Measurements from ENCODE around the gene LGSN.
"Not testable (repeated sequence)": the region's sequence is repeated elsewhere in the genome, so short reads cannot be mapped to it uniquely, and the experiment has no call there.

LGSN gene

GRCh38 chr6:63236398-63236817 is 83.4 kb downstream of the LGSN start:
- ChIA-PET POLR2A (no interaction called here), CTCF (no interaction called here)
- TF ChIP-seq CTCF (IDR thresholded peaks at IDR 0.05; ENCODE audit: insufficient read depth, low read length, missing control alignments) = no peak
- H3K4me3 ChIP-seq (ENCODE audit: low read depth, low read length) = no peak overlapping the region
- no peak for DNase-seq (ENCODE audit: low read depth, low spot score)

- CTCF ChIA-PET; DNase-seq (ENCODE audit: low read depth, low spot score); POLR2A ChIA-PET; H3K4me3 ChIP-seq (ENCODE audit: low read depth, low read length): not testable (repeated sequence)
These were observed 89.3 kb downstream of the LGSN start for GRCh38 chr6:63230511-63230910.

GRCh38 chr6:63230027-63230426 is 89.8 kb downstream of the LGSN start:
- CTCF ChIA-PET; POLR2A ChIA-PET; DNase-seq (ENCODE audit: low read depth, low spot score); H3K4me3 ChIP-seq (ENCODE audit: low read depth, low read length): not testable (repeated sequence)

- DNase-seq (ENCODE audit: low read depth, low spot score); H3K4me3 ChIP-seq (ENCODE audit: low read depth, low read length); POLR2A ChIA-PET; CTCF ChIA-PET: not testable (repeated sequence)
These were observed 91.6 kb downstream of the LGSN start for GRCh38 chr6:63227928-63228894.

- POLR2A ChIA-PET; H3K4me3 ChIP-seq (ENCODE audit: low read depth, low read length); CTCF ChIA-PET; DNase-seq (ENCODE audit: low read depth, low spot score): not testable (repeated sequence)
These were observed 93.8 kb downstream of the LGSN start for GRCh38 chr6:63225987-63226386.
